ENCODE measurements around the gene STK25.

Gene STK25

DNA sequence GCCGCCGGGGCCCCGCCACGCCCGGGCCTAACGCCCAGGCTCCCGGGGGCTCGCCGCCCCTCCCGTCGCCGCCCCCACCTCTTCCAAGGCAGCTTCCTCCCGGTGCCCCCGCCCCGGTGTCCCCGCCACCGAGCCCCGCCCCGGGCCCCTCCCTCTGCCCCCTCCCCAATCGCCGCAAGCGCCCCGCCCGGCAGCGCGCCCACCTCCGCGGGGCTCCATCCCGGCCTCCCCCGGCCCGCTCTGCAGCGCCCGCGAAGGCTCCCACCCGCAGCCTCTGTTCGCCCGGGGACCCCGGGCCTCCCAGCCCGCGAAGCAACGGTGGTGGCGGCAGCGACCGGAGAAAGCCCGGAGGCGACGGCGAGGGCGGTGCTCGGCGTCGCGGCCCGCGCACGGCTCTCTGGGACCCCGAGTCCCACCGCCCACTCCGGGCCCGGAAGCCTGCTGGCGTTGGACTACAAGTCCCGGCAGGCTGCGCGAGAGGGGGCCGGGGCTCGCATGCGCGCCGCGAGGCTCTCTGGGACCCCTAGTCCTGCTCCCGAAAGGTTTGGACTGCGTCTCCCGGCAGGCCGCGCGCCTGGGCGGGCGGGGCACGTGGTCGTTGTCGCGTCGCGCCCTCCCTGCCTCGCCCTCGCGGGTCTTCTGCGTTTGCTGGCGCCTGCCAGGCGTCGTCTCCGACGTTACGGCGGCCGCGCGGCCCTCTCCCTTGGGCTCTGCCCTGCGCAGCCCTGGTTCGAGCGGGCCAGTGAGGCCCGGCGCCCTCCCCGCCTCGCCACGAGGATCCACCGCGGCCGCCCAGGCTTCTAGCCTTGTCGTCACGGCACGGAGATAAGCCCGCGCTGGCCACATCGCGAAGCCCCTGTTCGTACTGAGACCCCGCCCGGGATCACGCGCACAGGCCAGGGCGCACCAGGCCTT, at the start of gene STK25:
STK25 (minus strand) TSS at position 345 of the 915 bp plus-strand sequence. CDS start 549 bp downstream, outside the sequence.
- Histone ChIP-seq H3K4me3 (peak within 1 kb of the TSS; percentile 86), H3K27ac (peak within 1 kb of the TSS; percentile 75 to 89), H3K27me3 (no peaks in the 10 kb centered on the region), H3K9me3 (no peaks in the 10 kb centered on the region), H3K4me1 (peaks cover 0 to 48% (median 28%) of the 10 kb centered on the region in 4 donors), H3K36me3 (peaks cover 0 to 12% (median 0%) of the 10 kb centered on the region in 3 donors)
- DNase-seq: peak; percentile 96 to 98
- intact Hi-C loops (cut with DNase I; ENCODE audit: low total_unique reads): loop anchor here (5.0 to 10.0 kb wide), 3 partner anchors 54 to 126 kb away; partner anchors contain the start of genes ATG4B and THAP4
- TF ChIP-seq, protein P1, sequence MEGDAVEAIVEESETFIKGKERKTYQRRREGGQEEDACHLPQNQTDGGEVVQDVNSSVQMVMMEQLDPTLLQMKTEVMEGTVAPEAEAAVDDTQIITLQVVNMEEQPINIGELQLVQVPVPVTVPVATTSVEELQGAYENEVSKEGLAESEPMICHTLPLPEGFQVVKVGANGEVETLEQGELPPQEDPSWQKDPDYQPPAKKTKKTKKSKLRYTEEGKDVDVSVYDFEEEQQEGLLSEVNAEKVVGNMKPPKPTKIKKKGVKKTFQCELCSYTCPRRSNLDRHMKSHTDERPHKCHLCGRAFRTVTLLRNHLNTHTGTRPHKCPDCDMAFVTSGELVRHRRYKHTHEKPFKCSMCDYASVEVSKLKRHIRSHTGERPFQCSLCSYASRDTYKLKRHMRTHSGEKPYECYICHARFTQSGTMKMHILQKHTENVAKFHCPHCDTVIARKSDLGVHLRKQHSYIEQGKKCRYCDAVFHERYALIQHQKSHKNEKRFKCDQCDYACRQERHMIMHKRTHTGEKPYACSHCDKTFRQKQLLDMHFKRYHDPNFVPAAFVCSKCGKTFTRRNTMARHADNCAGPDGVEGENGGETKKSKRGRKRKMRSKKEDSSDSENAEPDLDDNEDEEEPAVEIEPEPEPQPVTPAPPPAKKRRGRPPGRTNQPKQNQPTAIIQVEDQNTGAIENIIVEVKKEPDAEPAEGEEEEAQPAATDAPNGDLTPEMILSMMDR (IDR thresholded peaks at IDR 0.05): no peak

DNA sequence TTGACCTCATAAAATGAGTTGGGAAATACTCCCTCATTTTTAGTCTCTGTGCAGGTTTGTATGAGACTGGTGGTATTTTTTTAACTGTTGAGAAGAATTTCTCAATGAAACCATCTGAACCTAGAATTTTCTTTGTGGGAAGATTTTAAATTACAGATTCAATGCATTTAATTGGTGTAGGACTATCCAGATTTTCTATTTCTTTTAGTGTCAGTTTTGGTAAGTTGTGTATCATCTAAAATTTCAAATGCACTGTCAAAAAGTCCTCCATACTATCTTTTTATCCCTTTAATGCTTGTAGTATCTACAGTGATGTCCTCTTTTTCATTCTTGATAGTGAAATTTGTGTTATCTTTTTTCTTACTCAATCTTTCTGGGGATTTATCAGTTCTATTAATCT, 48.4 kb upstream of the STK25 start:
- intact Hi-C loops (cut with DNase I; ENCODE audit: low total_unique reads): no loop called here
- peaks cover 0 to 55% of the 10 kb centered on the region in 2 donors for H3K27me3 ChIP-seq
- no peak overlapping the region for H3K4me3 ChIP-seq
- no peaks in the 10 kb centered on the region for H3K36me3 ChIP-seq
- H3K27ac ChIP-seq: no peak overlapping the region
- H3K4me1 ChIP-seq: peaks cover 0 to 32% (median 25%) of the 10 kb centered on the region in 4 donors
- H3K9me3 ChIP-seq: peaks cover 0 to 3% (median 2%) of the 10 kb centered on the region in 3 donors
- no peak for DNase-seq
- TF ChIP-seq, protein P1 (IDR thresholded peaks at IDR 0.05): no peak

DNA sequence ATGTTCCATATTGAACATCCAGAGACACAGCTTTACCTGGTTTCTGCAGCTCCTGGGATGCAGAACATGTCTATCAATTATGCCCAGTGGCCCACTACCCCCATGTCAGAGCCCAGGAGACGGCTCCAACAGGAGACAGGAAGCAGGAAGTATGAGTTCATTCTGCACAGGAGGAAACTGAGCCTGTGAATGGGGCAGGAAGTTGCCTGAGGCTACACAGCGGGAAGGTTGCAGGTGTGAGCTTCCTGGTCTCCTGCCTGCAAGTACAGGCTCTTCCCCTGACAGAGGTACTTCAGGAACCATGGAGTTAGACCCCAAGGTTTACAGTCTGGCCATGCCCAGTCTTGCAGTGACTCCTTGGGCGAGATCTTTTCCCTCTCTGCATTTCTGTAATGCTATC, 47.3 kb upstream of the STK25 start:
- TF ChIP-seq, protein P1 (IDR thresholded peaks at IDR 0.05): no peak
- peaks cover 0 to 24% (median 17%) of the 10 kb centered on the region in 4 donors for H3K4me1 ChIP-seq
- peaks cover 0 to 3% (median 2%) of the 10 kb centered on the region in 3 donors for H3K9me3 ChIP-seq
- no peak for DNase-seq
- H3K4me3 ChIP-seq: no peak overlapping the region
- peaks cover 0 to 63% of the 10 kb centered on the region in 2 donors for H3K27me3 ChIP-seq
- no peak overlapping the region for H3K27ac ChIP-seq
- intact Hi-C loops (cut with DNase I; ENCODE audit: low total_unique reads): no loop called here
- H3K36me3 ChIP-seq: no peaks in the 10 kb centered on the region

DNA sequence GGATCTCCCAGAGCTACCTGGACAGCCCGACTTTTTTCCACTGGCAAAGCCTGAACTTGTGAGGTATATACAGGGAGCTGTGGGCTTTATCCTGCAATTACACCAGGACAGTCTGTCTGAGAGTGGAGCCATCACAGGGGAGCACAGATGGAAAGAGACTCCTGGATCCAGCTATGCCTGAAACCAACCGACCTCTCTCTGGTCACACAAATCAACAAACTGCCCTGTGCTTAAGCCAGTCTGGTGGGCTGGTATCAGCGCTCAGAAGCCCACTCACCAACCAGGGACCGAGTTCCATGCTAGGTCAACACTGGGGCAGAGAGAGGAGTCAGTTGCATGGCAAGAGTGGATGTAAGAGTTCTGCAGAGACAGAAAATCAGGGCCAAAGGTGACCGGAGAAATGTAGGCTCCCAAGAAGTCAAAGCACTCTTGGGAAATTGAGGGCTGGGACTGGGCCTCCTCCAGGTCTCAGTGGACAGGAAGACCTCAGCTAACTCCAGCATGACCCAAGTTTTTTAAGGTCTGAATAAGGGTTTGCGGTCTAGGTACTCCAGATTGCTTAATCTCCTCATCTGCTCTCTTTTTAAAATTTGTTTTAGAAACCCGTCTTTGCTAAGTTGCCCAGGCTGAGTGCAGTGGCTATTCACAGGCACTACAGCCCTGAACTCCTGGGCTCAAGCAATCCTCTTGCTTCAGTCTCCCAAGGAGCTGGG, 46.4 kb upstream of the STK25 start:
- peaks cover 0 to 3% (median 2%) of the 10 kb centered on the region in 3 donors for H3K9me3 ChIP-seq
- DNase-seq: no peak
- no peak overlapping the region for H3K4me3 ChIP-seq
- TF ChIP-seq, protein P1 (IDR thresholded peaks at IDR 0.05): no peak
- H3K36me3 ChIP-seq: no peaks in the 10 kb centered on the region
- intact Hi-C loops (cut with DNase I; ENCODE audit: low total_unique reads): no loop called here
- no peak overlapping the region for H3K27ac ChIP-seq
- H3K4me1 ChIP-seq: peaks cover 0 to 15% (median 7%) of the 10 kb centered on the region in 4 donors
- H3K27me3 ChIP-seq: peaks cover 0 to 62% of the 10 kb centered on the region in 2 donors

DNA sequence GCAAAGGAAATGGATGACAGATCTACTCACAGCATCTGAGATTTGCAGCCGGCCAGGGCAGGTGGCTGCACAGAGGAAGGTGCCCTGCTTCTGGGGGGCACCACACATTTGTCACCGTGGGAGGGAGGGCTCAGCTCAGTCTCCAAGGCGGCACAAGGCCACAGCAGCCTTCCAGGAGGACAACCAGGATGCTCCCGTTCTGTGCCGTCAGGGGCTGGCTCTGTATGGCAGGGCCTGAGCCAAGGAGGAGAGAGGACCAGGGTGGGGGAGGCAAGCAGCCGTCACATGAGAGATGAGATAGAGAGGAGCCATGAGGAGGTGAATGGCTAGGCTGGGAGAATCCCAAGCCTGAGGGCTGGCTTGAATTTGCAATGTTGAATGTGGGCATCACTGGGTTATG, 45.6 kb upstream of the STK25 start:
- DNase-seq: no peak
- H3K27me3 ChIP-seq: peaks cover 0 to 54% of the 10 kb centered on the region in 2 donors

More for the DNA sequence above, 45.6 kb upstream of the STK25 start:
- Histone ChIP-seq H3K9me3 (peaks cover 0 to 3% (median 2%) of the 10 kb centered on the region in 3 donors), H3K4me1 (peaks cover 0 to 7% (median under 1%) of the 10 kb centered on the region in 4 donors), H3K4me3 (no peak overlapping the region), H3K27ac (no peak overlapping the region), H3K36me3 (no peaks in the 10 kb centered on the region)
- intact Hi-C loops (cut with DNase I; ENCODE audit: low total_unique reads): no loop called here
- TF ChIP-seq, protein P1 (IDR thresholded peaks at IDR 0.05): no peak
